ENCODE results near the gene PRAMEF13.
"Not testable (repeated sequence)": the region's sequence is repeated elsewhere in the genome, so short reads cannot be mapped to it uniquely, and the experiment has no call there.

GRCh38 chr1:13237572-13237971 lies 36.4 kb upstream of the PRAMEF13 start:
- TF ChIP-seq MAFK (IDR thresholded peaks at IDR 0.05; ENCODE audit: low read depth, low read length); NRF1 (IDR thresholded peaks at IDR 0.05; ENCODE audit: low read depth, low read length); KDM5A (IDR thresholded peaks at IDR 0.05; ENCODE audit: low read length); JUND (IDR thresholded peaks at IDR 0.05; ENCODE audit: low read length); CEBPB (IDR thresholded peaks at IDR 0.05; ENCODE audit: low read depth, low read length); CTCF (IDR thresholded peaks at IDR 0.05; ENCODE audit: control extremely low read depth in 1 of 3, insufficient read depth in 1 of 3, low read depth in 1 of 3, low read length in 3 of 3); YY1 (IDR thresholded peaks at IDR 0.05; ENCODE audit: low read depth, low read length); JUN (IDR thresholded peaks at IDR 0.05; ENCODE audit: low read depth, low read length); MAX (IDR thresholded peaks at IDR 0.05): not testable (repeated sequence)

Data from H1 (cell line).